GM23338 (cell line): ENCODE results near the gene IDH3A. TPM values are rescaled to one million over a fixed set of nuclear protein-coding genes. Genes with fewer than 3 reads are reported as not detected.

Source experiments
- ATAC-seq: fragments of 200-7000 bp; cut with Tn5 transposase; 3 replicates; pipeline ENCODE4 v1.9.1; 2020
- DNase-seq: peaks from one replicate; pipeline ENCODE4 v3.0.0-alpha.2; 2015; ENCODE audit warnings: low spot score
- H2AFZ ChIP-seq: fragments of 200-600 bp; sonication (generic); 2 replicates; pipeline ENCODE4 v1.8.0; 2016; ENCODE audit warnings: antibody characterized with exemption, mild to moderate bottlenecking, moderate library complexity
- H3F3A ChIP-seq: fragments of 200-600 bp; sonication (generic); replicated peaks from 2 replicates; pipeline ENCODE4 v1.8.0; 2017; ENCODE audit warnings: antibody characterized with exemption, mixed run types, low read depth
- H3K27ac ChIP-seq: fragments of 200-600 bp; sonication (generic); 2 replicates; pipeline ENCODE4 v1.6.1; 2016; ENCODE audit warnings: low read depth
- H3K27me3 ChIP-seq: fragments of 200-600 bp; sonication (generic); 2 replicates; pipeline ENCODE4 v1.8.0; 2016; ENCODE audit warnings: mild to moderate bottlenecking, mixed run types, moderate library complexity; ENCODE audit not compliant: insufficient read depth
- H3K36me3 ChIP-seq: fragments of 200-600 bp; sonication (generic); 2 replicates; pipeline ENCODE4 v1.8.0; 2016; ENCODE audit warnings: mild to moderate bottlenecking; ENCODE audit not compliant: insufficient read depth
- H3K4me1 ChIP-seq: fragments of 200-600 bp; sonication (generic); 2 replicates; pipeline ENCODE4 v1.8.0; 2016; ENCODE audit warnings: mild to moderate bottlenecking, moderate library complexity; ENCODE audit not compliant: insufficient read depth
- H3K4me2 ChIP-seq: fragments of 200-600 bp; sonication (generic); 2 replicates; pipeline ENCODE4 v1.7.1; 2017; ENCODE audit warnings: mixed run types
- H3K4me3 ChIP-seq: fragments of 200-600 bp; sonication (generic); 2 replicates; pipeline ENCODE4 v1.6.1; 2016; ENCODE audit warnings: mixed run types
- H3K79me2 ChIP-seq: fragments of 200-600 bp; sonication (generic); replicated peaks from 2 replicates; pipeline ENCODE4 v1.8.0; 2017; ENCODE audit warnings: mild to moderate bottlenecking; ENCODE audit not compliant: insufficient read depth
- H3K9me2 ChIP-seq: fragments of 200-600 bp; sonication (generic); 2 replicates; pipeline ENCODE4 v1.8.0; 2017; ENCODE audit not compliant: insufficient read depth
- H4K20me1 ChIP-seq: fragments of 200-600 bp; sonication (generic); replicated peaks from 2 replicates; pipeline ENCODE4 v1.8.0; 2017; ENCODE audit warnings: mild to moderate bottlenecking; ENCODE audit not compliant: insufficient read depth
- H3K27ac Mint-ChIP-seq: 2 replicates; pipeline ENCODE4 v1.8.0; 2020; ENCODE audit warnings: inconsistent platforms, mild to moderate bottlenecking, moderate library complexity, mixed read lengths
- H3K27me3 Mint-ChIP-seq: 3 replicates; pipeline ENCODE4 v1.8.0; 2022; ENCODE audit warnings: low read depth, mild to moderate bottlenecking, moderate library complexity, mixed read lengths, inconsistent platforms; ENCODE audit not compliant: insufficient read depth, poor library complexity
- H3K36me3 Mint-ChIP-seq: 3 replicates; pipeline ENCODE4 v1.8.0; 2021; ENCODE audit warnings: low read depth, mild to moderate bottlenecking, inconsistent platforms, moderate library complexity, mixed read lengths
- H3K4me1 Mint-ChIP-seq: 3 replicates; pipeline ENCODE4 v1.8.0; 2020; ENCODE audit warnings: mild to moderate bottlenecking, inconsistent platforms, mixed read lengths
- H3K4me3 Mint-ChIP-seq: 3 replicates; pipeline ENCODE4 v1.8.0; 2021; ENCODE audit warnings: moderate library complexity, mild to moderate bottlenecking, inconsistent platforms, mixed read lengths
- H3K9me3 Mint-ChIP-seq: 3 replicates; pipeline ENCODE4 v1.8.0; 2020; ENCODE audit warnings: moderate library complexity, mild to moderate bottlenecking, inconsistent platforms, mixed read lengths
- CREB1 ChIP-seq: fragments of 250-450 bp; sonication (Bioruptor Pico); IDR thresholded peaks from 2 replicates; pipeline ENCODE4 v1.5.0; 2020; ENCODE audit warnings: low read depth, mild to moderate bottlenecking, moderate library complexity
- EZH2 ChIP-seq: fragments of 200-600 bp; sonication (generic); IDR thresholded peaks from one replicate; pipeline ENCODE4 v1.8.0; 2017; ENCODE audit warnings: antibody characterized with exemption, mild to moderate bottlenecking, low read depth; ENCODE audit not compliant: unreplicated experiment
- EZH2phosphoT487 ChIP-seq: fragments of 200-600 bp; sonication (generic); IDR thresholded peaks from one replicate; pipeline ENCODE4 v1.8.1; 2018; ENCODE audit warnings: antibody characterized with exemption; ENCODE audit not compliant: unreplicated experiment
- JUNB ChIP-seq: IDR thresholded peaks from one replicate; pipeline ENCODE4 v1.6.1; 2016; ENCODE audit warnings: antibody characterized with exemption; ENCODE audit not compliant: unreplicated experiment
- NANOG ChIP-seq: IDR thresholded peaks from 2 replicates; pipeline ENCODE4 v1.6.1; 2016; ENCODE audit warnings: antibody characterized with exemption, borderline replicate concordance
- POLR2AphosphoS5 ChIP-seq: IDR thresholded peaks from 2 replicates; pipeline ENCODE4 v1.6.1; 2016; ENCODE audit warnings: antibody characterized with exemption, low read depth
- STAT1 ChIP-seq: IDR thresholded peaks from one replicate; pipeline ENCODE4 v1.6.1; 2016; ENCODE audit warnings: antibody characterized with exemption; ENCODE audit not compliant: unreplicated experiment
- ZNF114 ChIP-seq: fragments of 250-450 bp; sonication (Bioruptor Pico); IDR thresholded peaks from 2 replicates; pipeline ENCODE4 v1.5.0; 2020; ENCODE audit warnings: mild to moderate bottlenecking, moderate library complexity
- ZNF331 ChIP-seq: fragments of 250-450 bp; sonication (Bioruptor Pico); IDR thresholded peaks from 2 replicates; pipeline ENCODE4 v1.5.0; 2020; ENCODE audit warnings: low read depth, mild to moderate bottlenecking, moderate library complexity
- polyA plus RNA-seq: library from polyadenylated mRNA; unstranded; fragments of >200 nt; fragmentation: Nextera tagmentation; extraction: Ambion mirVana; gene quantifications from 2 replicates; pipeline ENCODE4 v1.2.1, GENCODE V29; 2016
- total RNA-seq: library from RNA; depleted of rRNA; stranded (reverse); fragments of >200 nt; shearing (Covaris generic); gene quantifications from 2 replicates; pipeline ENCODE4 v1.2.3, GENCODE V29; 2014
- TF ChIP-seq, protein P1 (sequence below), 2 experiments: fragments of 200-600 bp in 1 of 2; sonication (generic) in 1 of 2; conservative IDR thresholded peaks; 2 replicates each; pipeline versions ENCODE4 v1.5.1 to v1.6.1; 2016 to 2017; ENCODE audit warnings: antibody characterized with exemption in 2 of 2, low read depth in 2 of 2, mild to moderate bottlenecking in 2 of 2, moderate library complexity in 1 of 2
- TF ChIP-seq, protein P2 (sequence below): IDR thresholded peaks from one replicate; pipeline ENCODE4 v1.6.1; 2018; ENCODE audit warnings: antibody characterized with exemption; ENCODE audit not compliant: unreplicated experiment
- TF ChIP-seq, protein P3 (sequence below): IDR thresholded peaks from 2 replicates; pipeline ENCODE4 v1.6.1; 2016; ENCODE audit warnings: antibody characterized with exemption
- TF ChIP-seq, protein P4 (sequence below): fragments of 250-450 bp; sonication (Bioruptor Pico); IDR thresholded peaks from 2 replicates; pipeline ENCODE4 v1.5.0; 2020; ENCODE audit warnings: mild to moderate bottlenecking, moderate library complexity

IDH3A gene
- total and polyA plus RNA-seq, 2 experiments from 2014 or later: 24.1 to 41.6 TPM

DNA sequence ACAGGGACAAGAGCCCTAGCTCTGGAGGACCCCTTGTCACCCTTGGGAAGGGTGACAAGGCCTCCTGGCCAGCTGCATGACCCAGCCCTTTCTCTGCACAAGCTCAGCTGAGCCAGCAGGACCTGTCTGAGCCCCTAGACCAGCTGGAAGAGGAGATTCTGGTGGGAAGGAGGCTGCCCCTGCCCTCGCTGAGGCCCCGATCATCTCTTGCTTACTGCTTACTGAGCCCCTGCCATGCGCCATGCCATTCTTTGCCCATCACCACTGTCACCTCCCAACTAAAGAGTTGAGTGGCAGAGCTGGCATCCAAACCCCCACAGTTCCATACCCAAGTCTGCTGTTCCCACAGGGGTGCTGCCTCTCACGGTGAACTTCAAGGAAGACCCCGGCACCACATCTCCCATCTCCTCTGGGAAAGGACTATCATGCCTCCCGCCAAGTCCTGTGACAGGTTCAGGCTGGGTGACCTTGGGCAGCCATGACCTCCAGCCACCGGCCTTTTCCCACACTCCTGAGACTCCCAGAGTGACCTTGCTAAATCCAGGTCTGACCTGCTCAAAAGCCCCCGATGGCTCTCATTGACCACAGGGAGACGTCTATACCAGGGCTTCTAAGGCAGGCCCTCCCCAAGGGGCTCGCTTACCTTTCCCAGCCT is 51.2 kb downstream of the IDH3A start:
- Histone ChIP-seq H3K79me2 (no peaks in the 10 kb centered on the region), H4K20me1 (no peaks in the 10 kb centered on the region), H3K4me2 (no peak overlapping the region), H3K27ac (no peak overlapping the region), H3K36me3 (no peaks in the 10 kb centered on the region), H2AFZ (no peak overlapping the region), H3K27me3 (no peaks in the 10 kb centered on the region), H3K9me2 (no peaks in the 10 kb centered on the region), H3F3A (no peaks in the 10 kb centered on the region), H3K4me1 (no peaks in the 10 kb centered on the region), H3K4me3 (no peak overlapping the region)
- TF ChIP-seq STAT1 (no peak), POLR2AphosphoS5 (no peak), CREB1 (CRISPR knock-in tag) (no peak), NANOG (no peak), EZH2 (no peak), JUNB (no peak), EZH2phosphoT487 (no peak), ZNF331 (CRISPR knock-in tag) (no peak), ZNF114 (no peak)
- TF ChIP-seq, protein P1, sequence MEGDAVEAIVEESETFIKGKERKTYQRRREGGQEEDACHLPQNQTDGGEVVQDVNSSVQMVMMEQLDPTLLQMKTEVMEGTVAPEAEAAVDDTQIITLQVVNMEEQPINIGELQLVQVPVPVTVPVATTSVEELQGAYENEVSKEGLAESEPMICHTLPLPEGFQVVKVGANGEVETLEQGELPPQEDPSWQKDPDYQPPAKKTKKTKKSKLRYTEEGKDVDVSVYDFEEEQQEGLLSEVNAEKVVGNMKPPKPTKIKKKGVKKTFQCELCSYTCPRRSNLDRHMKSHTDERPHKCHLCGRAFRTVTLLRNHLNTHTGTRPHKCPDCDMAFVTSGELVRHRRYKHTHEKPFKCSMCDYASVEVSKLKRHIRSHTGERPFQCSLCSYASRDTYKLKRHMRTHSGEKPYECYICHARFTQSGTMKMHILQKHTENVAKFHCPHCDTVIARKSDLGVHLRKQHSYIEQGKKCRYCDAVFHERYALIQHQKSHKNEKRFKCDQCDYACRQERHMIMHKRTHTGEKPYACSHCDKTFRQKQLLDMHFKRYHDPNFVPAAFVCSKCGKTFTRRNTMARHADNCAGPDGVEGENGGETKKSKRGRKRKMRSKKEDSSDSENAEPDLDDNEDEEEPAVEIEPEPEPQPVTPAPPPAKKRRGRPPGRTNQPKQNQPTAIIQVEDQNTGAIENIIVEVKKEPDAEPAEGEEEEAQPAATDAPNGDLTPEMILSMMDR (conservative IDR thresholded peaks at IDR 0.05; ENCODE audit: low read depth in 2 of 2): no peak
- TF ChIP-seq, protein P2, sequence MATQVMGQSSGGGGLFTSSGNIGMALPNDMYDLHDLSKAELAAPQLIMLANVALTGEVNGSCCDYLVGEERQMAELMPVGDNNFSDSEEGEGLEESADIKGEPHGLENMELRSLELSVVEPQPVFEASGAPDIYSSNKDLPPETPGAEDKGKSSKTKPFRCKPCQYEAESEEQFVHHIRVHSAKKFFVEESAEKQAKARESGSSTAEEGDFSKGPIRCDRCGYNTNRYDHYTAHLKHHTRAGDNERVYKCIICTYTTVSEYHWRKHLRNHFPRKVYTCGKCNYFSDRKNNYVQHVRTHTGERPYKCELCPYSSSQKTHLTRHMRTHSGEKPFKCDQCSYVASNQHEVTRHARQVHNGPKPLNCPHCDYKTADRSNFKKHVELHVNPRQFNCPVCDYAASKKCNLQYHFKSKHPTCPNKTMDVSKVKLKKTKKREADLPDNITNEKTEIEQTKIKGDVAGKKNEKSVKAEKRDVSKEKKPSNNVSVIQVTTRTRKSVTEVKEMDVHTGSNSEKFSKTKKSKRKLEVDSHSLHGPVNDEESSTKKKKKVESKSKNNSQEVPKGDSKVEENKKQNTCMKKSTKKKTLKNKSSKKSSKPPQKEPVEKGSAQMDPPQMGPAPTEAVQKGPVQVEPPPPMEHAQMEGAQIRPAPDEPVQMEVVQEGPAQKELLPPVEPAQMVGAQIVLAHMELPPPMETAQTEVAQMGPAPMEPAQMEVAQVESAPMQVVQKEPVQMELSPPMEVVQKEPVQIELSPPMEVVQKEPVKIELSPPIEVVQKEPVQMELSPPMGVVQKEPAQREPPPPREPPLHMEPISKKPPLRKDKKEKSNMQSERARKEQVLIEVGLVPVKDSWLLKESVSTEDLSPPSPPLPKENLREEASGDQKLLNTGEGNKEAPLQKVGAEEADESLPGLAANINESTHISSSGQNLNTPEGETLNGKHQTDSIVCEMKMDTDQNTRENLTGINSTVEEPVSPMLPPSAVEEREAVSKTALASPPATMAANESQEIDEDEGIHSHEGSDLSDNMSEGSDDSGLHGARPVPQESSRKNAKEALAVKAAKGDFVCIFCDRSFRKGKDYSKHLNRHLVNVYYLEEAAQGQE: no peak
- TF ChIP-seq, protein P3, sequence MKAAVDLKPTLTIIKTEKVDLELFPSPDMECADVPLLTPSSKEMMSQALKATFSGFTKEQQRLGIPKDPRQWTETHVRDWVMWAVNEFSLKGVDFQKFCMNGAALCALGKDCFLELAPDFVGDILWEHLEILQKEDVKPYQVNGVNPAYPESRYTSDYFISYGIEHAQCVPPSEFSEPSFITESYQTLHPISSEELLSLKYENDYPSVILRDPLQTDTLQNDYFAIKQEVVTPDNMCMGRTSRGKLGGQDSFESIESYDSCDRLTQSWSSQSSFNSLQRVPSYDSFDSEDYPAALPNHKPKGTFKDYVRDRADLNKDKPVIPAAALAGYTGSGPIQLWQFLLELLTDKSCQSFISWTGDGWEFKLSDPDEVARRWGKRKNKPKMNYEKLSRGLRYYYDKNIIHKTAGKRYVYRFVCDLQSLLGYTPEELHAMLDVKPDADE: no peak
- TF ChIP-seq, protein P4, sequence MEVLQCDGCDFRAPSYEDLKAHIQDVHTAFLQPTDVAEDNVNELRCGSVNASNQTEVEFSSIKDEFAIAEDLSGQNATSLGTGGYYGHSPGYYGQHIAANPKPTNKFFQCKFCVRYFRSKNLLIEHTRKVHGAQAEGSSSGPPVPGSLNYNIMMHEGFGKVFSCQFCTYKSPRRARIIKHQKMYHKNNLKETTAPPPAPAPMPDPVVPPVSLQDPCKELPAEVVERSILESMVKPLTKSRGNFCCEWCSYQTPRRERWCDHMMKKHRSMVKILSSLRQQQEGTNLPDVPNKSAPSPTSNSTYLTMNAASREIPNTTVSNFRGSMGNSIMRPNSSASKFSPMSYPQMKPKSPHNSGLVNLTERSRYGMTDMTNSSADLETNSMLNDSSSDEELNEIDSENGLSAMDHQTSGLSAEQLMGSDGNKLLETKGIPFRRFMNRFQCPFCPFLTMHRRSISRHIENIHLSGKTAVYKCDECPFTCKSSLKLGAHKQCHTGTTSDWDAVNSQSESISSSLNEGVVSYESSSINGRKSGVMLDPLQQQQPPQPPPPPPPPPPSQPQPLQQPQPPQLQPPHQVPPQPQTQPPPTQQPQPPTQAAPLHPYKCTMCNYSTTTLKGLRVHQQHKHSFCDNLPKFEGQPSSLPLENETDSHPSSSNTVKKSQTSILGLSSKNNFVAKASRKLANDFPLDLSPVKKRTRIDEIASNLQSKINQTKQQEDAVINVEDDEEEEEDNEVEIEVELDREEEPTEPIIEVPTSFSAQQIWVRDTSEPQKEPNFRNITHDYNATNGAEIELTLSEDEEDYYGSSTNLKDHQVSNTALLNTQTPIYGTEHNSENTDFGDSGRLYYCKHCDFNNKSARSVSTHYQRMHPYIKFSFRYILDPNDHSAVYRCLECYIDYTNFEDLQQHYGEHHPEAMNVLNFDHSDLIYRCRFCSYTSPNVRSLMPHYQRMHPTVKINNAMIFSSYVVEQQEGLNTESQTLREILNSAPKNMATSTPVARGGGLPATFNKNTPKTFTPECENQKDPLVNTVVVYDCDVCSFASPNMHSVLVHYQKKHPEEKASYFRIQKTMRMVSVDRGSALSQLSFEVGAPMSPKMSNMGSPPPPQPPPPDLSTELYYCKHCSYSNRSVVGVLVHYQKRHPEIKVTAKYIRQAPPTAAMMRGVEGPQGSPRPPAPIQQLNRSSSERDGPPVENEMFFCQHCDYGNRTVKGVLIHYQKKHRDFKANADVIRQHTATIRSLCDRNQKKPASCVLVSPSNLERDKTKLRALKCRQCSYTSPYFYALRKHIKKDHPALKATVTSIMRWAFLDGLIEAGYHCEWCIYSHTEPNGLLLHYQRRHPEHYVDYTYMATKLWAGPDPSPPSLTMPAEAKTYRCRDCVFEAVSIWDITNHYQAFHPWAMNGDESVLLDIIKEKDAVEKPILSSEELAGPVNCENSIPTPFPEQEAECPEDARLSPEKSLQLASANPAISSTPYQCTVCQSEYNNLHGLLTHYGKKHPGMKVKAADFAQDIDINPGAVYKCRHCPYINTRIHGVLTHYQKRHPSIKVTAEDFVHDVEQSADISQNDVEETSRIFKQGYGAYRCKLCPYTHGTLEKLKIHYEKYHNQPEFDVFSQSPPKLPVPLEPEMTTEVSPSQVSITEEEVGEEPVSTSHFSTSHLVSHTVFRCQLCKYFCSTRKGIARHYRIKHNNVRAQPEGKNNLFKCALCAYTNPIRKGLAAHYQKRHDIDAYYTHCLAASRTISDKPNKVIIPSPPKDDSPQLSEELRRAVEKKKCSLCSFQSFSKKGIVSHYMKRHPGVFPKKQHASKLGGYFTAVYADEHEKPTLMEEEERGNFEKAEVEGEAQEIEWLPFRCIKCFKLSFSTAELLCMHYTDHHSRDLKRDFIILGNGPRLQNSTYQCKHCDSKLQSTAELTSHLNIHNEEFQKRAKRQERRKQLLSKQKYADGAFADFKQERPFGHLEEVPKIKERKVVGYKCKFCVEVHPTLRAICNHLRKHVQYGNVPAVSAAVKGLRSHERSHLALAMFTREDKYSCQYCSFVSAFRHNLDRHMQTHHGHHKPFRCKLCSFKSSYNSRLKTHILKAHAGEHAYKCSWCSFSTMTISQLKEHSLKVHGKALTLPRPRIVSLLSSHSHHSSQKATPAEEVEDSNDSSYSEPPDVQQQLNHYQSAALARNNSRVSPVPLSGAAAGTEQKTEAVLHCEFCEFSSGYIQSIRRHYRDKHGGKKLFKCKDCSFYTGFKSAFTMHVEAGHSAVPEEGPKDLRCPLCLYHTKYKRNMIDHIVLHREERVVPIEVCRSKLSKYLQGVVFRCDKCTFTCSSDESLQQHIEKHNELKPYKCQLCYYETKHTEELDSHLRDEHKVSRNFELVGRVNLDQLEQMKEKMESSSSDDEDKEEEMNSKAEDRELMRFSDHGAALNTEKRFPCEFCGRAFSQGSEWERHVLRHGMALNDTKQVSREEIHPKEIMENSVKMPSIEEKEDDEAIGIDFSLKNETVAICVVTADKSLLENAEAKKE: no peak
- peaks cover 5% of the 10 kb centered on the region for H3K27me3 Mint-ChIP-seq
- DNase-seq: no peak
- no peaks in the 10 kb centered on the region; the same call in 2 of the 3 replicates for H3K4me1 Mint-ChIP-seq
- H3K9me3 Mint-ChIP-seq: no peaks in the 10 kb centered on the region
- no peaks in the 10 kb centered on the region for H3K36me3 Mint-ChIP-seq
- ATAC-seq: no peak
- H3K4me3 Mint-ChIP-seq: no peak overlapping the region; the same call in 2 of the 3 replicates
- H3K27ac Mint-ChIP-seq: no peak overlapping the region
